EL (cell line): ENCODE measurements around the gene CLPTM1L.

Source experiments
- DNase-seq: peaks from one replicate; pipeline ENCODE4 v3.0.0-alpha.2; 2016

CLPTM1L gene

DNA sequence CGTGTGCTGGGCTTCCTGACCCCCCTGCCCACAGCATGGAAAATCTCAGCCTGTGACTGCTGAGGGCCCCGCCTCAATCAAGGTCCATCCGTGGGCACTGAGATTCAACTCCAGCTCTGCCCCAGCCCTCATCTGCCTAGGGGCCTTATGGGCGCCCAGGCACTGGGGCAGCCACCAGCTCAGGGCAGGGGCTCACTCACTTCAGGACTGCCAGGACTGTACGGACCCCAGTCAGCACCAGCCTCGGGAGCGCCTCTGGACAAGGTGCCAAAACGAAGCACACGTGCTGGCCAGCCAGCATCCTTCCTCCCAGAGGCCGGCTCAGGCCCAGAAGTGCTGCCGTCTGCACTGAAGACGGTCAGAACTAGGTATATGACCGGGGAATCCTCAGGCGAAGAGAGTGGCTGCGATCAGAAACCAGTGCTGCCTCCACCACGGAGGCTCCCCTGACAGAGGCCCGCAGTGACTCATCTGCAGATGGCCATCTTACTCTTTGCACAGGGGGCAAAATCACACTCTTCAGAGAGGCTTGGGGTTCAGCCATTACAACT lies 19.6 kb downstream of the CLPTM1L start:
- DNase-seq, result no peak

DNA sequence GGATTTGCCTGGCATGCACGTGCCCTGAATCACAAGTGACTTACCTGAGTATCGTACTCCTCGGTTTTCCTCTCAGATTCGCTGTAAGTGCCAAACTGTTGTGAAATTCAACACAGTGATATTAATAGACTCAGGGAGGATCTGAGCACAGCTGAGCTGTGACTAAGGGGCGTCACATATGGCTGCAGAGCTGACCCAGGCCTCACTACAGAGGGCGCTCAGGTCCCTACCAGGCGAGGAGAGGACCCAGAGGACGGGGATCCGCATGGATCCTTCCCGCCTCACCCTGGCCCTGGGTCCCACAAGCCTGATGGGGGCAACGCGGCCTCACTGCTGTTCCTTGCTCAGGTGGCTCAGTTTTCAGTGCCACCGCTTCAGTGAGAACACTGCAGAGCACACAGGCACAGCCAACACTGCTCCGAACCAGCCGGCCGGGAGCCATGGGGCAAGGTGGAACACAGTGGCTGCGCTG lies 20.1 kb downstream of the CLPTM1L start:
- DNase-seq, result no peak

DNA sequence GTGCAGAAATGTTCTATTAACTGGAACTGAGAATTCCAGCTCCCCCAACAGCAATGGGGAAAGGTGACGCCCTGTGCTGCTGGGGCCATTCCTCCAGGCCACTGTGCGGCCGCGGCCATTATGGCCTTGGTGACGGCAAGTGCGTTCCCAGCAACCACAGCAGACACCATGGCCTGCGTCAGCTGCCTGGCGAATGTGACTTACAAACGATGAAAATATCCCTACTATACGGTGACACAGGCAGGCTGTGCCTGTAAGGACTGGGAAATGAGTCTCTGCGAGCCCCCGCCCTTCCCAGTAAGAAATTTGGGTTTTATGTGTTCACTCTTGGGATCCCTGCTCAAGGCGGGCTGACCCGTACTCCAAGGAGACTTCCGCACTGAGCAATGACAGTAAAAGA lies 20.6 kb downstream of the CLPTM1L start:
- no peak for DNase-seq

DNA sequence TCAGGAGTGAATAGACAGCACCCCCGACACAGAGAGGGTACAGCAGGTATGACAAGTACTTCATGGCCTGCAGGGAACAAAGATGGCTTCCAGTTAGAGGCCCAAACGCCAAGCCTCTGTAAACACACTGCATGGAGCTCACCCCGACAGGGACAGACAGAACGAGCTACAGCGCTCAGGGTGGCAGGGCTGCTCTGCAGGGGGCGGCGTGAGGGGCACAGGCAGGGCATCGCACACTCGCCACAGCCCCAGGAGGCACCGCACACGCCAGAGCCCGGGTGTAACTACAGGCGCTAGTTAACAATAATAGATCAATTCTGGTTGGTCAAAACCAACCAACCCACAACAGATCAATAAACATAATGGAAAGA lies 21.1 kb downstream of the CLPTM1L start:
- no peak for DNase-seq

DNA sequence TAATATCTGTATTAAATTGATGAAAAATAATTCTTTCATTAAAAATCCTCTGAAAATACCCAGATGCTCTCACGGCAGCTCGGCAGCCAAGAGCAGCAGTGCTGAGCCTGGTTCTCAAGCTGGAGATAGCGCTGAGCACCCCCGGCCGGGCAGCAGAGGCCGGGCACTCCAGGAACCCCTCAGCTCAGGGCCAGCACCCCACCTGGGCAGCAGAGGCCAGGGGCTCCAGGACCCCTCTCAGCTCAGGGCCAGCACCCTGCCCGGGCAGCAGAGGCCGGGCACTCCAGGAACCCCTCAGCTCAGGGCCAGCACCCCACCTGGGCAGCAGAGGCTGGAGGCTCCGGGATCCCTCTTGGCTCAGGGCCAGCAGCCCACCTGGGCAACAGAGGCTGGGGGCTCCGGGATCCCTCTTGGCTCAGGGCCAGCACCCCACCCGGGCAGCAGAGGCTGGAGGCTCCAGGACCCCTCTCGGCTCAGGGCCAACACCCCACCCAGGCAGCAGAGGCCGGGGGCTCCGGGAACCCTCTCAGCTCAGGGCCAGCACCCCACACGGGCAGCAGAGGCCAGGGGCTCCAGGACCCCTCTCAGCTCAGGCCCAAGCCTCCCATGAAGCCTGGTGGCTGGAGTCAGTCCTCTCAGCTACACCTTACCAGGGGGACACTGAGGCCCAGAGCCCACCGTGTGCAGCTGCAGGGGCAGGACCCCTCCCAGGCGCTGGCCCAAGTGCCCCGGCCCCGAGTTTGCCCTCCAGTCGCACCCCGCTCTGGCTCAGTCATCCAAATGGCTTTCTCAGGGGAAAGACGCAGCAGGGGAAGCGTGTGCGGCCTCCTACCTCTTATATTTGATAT lies 21.7 kb downstream of the CLPTM1L start:
- no peak for DNase-seq

DNA sequence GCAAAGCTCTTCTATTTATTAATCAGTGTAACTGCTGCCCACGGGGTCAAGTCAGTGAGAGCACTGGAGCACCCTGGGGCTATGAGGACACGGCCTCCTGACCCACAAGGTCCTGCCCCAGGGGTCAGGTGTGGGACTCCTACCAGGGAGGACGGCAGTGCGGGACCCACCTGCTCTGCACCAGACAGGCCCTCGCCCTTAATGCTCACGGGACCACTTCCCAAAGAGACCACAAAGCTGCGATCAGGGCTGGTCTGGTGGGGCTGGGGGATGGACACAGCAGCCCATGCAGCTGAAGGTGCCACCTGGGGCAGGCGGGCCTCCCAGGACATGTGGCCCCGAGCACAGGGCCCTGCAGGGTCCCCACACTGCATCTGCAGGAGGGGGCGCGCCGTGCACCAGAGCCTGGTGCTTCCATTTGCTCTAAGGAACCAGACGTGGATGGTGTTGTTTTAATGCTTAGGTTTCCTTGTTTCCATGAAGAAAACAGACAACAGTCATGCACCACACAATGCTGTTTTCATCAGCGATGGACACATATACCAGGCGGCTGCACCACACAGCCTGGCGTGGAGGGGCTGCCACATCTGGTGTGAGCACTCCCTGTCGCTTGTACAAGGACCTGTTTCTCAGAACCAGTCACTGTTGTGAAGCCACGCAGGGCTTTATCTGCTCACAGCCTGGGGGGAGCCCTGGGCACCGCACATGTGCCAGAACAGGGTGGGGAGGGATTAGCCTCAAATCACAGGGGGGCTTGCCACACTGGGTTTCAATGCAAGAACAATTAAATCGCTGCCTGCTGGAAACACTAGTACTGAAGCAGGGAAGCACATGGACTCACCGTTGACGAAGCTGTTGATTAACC lies 22.6 kb downstream of the CLPTM1L start:
- DNase-seq, result no peak

DNA sequence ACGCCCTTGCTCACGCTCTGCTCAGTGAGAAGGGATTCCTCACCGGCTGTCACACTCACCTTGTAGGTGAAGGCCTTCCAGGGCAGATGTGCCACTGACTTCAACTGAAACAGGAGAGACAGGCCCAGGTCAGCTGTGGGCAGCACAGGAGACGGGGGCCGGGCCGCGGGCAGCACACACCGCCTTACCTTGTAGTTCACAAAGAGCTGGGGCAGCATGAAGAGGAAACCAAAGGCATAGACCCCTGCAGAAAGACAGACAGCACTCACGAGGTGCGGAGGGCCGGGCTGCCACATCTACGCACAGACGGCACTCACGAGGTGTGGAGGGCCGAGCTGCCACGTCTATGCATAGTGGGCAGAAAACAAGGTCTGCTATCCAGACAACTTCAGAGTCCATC lies 23.3 kb downstream of the CLPTM1L start:
- no peak for DNase-seq

DNA sequence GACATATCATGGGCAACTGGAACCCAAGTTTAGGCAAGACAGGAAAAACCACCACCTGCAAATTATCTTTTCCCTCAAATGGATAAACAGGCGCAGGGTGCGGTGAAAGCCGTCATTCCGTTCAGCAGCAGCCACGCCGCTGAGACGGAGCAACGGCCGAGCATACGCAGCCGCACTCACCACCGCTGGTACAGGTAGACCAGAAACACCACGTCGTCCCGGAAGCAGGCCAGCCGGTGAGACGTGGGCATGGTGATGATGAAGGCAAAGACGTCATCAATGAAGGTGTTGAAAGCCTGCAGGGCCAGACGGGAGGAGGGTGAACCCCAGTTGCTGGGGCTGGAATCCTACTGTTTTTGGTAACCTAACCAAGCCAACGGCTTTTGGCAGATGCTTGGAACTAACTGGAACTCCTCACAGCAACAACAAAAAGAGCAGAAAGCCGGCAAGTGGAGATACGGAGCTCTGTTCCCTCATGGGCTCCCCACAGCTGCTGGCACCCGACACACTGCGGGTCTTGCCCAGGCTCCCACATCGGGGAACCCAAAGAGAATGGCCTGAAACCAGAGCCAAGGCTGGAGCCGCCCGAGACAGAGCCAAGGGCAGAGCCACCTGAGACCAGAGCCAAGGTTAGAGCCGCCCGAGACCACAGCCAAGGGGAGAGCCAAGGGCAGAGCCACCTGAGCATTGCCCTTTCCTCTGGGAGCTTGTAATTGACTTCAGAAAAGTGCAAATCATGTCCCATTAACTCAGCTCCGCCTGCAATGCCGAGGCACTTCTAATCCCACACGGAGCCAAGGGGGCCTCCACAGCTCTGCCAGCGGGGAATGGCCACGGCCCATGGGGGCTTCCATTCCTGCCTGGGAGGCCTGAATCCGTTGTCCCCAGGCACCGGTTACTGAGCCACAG lies 24.2 kb downstream of the CLPTM1L start:
- DNase-seq, result no peak

DNA sequence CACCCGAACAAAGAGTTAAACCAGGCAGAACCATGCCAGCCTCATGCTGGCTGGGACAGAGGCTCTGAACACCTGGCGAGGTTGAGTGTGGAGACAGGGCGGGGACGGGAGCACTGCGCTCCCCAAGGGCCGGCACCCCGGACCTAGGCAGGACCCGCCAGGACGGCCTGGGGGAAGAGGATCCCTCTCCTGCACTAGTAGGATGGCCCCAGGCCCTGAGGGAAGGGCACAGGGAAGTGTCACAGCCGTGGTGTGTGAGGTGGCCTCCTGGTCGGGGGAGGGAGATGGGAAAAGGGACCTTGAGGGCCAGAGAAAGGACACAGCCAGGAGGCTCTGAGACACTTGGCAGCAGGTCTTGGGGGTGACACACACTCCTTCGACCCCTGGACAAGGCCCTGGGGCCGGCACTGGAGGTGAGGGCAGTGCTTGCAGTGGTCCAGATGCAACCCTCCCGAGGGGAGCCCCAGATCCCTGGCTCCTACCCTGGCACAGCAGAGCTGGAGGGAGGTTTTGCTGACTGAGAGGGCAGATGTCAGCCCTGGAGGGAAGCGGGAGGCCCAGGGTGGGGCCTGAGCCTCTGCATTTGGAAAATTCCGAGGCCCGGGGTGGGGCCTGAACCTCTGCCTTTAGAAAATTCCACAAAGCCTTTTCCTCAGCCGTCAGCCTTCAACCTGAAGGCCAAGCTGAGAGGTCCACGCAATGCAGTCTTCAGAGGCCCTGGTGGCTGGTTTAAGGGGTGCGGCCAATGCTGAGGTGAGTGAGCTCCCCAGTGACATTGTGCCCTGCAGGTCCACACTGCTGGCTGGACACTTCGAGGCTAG lies 25.3 kb downstream of the CLPTM1L start:
- no peak for DNase-seq

DNA sequence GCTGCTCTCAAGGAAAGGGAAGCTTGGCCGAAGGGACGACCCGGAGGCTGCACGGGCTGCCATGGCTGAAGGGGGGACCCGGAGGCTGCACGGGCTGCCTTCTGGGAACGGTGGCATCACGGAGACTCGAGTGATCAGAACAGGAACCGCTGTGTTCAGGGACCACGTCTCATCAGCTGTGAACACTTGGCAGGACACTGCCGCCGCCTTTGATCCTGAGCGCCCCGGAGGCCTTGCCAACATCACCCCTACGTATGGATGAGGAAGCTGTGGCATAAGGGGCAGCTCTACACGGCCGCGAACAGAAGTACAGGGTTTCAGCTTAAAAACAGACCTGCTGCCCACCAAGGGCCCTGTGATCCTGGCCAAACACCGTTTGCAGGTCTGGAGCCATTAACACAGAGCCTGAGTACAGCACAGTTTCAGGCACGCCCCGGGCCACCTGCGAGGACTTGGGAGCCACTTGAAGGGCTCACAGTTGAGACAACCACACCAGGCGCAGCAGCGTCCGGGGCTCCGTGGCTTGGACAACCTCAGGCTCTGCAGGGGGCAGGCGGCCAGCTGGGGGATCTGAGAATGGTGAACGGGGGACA lies 26.1 kb downstream of the CLPTM1L start:
- no peak for DNase-seq

DNA sequence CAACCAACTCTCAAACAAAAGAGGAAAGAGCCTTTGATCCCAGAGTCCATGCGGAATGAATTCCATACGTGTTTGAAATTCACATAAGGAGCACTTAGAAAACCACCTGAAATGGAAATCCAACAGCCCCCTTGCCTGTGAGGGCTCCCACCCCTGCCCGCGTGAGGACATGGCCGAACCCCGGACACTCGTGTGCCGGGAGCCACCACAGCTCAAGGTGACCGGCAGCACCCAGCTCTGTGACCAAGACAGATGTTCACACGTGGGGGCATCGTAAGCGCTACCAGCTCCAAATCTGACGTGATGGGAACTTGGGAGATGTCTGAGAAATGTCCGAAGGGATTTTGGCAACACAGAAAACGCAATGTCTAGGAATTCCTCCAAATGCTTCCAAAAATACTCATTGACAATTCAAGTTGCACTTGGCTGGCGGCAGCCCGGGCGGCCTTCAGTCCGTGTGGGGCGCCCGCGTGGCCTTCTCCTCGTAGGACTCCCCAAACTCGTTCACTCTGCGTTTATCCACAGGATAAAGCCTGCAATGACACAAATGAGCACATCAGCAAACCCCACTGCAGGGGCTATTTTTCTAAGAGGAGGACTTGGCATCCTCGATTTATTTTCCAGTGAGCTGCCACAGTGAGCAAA lies 26.9 kb downstream of the CLPTM1L start:
- no peak for DNase-seq

DNA sequence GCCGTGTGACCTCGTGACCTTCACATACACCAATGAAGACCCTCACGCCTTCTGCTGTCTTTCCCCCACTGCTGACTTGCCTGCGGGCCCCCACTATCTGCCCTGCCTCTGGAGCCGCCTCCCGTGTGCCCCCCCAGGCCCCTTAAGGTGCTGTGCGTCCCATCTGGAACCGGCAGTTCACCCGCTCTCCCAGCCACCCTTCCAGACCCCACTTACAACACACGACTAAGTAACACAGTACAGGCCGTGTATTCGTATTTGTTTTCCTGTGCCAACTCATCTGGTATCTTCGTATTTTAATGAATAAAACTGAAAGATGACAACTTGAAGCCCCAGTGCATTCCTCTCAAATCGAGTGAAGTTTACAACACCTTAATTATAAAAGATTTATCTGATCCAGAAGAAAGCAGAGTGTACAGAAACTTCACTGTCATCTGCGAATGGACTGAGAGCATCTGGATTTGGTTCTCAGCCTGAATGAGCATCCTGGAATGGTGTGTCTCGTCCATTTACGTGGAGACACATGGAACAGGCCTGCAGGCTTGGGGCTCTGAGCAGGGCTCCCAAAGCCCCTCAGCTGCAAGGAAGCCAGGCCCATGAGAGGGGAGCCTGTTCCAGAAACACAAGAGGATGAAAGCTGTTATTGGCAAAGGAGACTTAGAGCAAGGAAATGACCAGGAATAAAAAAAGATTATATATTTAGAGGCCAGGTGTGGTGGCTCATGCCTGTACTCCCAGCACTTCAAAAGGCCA lies 28.1 kb downstream of the CLPTM1L start:
- DNase-seq, result no peak

DNA sequence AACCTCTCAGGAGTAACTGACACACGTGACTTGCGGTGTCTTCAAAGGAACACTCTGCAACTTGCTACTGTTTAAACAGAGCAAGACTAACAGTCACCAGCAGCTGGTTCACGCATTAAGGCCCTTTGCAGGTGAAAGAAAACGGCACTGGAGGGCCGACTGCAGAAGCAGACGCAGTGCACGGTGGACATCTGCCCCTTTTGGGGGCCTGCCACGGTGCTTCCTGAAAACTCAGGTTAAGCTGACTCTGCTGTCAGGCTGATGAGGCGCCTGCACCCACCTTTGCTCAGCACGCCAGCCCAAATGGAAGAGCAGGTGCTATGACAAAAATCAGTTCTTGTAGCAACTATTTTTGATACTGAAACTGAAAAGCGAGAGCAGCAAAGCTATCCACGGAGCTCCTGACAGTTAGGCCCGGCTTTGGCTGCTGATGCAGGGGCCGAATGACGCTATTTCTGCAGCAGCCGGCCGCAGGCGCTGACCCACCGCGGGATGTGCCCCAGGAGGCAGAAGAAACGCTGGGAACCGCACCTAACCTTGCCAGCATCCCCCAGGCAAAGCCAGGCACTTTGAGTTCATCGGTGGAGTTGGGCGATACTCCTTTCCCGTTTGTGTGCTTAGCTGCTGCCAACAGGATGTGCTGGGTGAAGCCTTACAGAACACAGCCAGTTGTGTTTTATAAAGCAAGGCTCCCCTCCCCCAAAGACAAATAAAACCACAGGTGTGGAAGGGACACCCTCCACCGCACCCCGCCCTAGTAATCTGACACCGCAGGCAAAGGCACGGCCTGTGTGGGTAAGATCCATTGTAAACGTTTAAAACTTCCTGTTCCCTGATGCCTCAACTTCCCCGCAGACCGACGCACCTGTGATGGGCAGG lies 29.0 kb downstream of the CLPTM1L start:
- no peak for DNase-seq

DNA sequence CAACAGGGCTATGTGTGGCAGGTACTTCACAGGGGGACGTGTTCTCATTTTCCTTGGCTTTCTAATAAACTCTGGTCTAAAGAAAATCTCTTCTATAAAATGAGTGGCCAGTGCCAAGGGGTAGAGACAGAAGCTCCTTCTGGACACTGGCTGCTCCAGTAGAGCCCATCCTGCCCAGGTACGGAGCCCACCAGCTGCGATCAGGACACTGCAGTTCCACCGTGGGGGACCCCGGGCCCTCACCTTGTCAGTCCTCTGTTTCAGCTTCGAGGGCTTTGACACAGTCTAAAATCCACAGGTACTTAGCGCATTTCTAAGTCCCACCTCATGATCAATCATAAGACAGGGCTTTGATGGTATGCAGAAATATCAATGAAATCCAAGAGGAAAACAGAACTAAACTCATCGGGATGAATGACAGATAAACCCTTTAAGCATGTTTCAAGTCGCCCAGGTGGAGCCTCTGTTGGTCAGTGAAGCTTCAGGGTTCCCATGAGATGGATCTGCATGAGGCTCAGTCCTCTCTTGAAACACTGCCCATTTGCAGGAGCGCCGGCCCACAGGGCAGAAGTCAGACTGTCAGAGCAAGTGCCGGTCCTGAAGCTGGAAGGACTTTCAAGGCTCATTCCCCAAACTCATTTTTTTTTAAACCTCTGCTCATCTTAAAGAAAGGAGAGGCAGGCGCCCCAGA lies 29.7 kb downstream of the CLPTM1L start:
- DNase-seq, result no peak

DNA sequence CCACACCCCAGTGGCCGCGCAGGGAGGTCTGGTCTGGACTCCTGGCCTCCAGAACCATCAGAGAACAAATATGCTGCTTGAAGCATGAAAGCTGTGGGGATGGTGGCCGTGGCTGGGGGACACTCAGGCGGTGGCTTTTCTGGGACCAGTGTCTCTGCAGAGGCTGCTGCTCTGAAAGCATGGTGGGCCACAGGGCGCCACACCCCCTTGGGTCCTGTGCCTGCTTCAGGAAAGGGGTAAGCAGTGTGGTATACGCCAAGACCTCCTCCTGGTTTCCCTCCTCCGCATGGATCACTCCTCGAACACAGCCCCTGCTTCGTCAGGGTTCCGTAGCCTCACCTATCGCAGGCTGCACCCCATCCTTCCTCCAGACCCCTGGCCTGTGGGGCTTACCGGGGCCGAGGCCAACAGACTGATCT lies 30.3 kb downstream of the CLPTM1L start:
- no peak for DNase-seq

DNA sequence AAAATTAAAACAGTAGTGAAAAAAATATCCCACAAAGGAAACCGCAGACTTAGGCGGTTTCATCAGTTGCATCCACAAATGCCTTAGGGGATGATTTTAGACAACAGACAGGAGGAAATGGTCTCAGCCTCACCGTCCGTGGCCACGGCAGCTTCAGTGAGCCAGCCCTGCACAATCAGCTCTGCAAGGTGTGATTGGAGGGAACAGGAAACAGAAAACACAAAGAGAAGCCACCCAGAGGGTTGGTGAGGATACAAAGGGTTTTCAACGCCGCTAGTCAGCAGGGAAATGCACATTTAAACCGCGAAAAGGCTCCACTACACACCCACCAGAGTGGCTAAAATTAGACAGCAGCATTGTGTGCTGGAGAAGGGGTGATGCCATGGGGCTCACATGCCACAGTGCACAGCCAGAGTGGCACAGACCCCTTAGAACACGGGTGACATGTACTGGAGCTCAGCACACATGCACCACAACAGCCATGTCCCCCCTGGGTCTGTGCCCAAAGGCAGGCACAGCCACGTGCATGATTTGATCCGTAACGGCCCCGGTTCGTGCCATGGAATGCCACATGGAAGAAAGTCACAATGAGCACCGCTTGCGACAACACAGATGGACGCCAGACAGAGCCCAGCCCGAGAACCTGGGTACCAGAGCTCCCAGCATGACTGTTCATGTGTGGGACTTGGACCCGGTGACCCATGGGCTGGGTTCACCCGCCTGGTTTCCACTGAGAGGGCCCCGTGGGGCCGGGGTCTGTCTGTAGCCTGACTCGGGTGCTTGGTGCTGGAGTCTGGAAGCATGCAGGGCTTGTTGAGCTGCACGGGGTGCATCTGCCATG lies 31.7 kb downstream of the CLPTM1L start:
- peak; percentile 21 for DNase-seq

DNA sequence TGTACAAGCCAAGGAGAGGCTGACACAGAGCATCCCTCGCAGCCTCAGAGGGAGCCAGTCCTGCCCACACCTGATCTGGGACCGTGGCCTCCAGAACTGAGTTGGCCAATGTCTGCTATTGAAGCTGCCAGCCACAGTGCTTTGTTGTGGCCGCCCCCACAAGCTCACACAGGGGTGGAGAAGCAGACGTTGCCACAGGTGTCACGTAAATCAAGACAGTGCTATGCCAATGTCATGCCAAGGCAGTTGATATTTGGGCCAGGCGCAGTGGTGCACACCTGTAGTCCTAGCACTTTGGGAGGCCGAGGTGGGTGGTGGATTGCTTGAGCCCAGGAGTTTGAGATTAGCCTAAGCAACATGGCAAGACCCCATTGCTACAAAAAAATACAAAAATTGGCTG lies 32.7 kb downstream of the CLPTM1L start:
- no peak for DNase-seq
